Trophoblast cell (in vitro differentiated cells and primary cell): Measurements from ENCODE around the gene RFTN1.

Experiments
- DNase-seq, 2 donors: peaks; one replicate each; pipeline ENCODE4 v3.0.0-alpha.2; 2016
- H2AFZ ChIP-seq: 2 replicates; pipeline ENCODE4 v1.6.1; 2013; ENCODE audit warnings: low read length, moderate library complexity, mild to moderate bottlenecking; ENCODE audit not compliant: insufficient read depth, poor library complexity
- H2AK5ac ChIP-seq: 2 replicates; pipeline ENCODE4 v1.6.1; 2013; ENCODE audit warnings: mild to moderate bottlenecking, low read length
- H2BK120ac ChIP-seq: 2 replicates; pipeline ENCODE4 v1.6.1; 2013; ENCODE audit warnings: low read length, mild to moderate bottlenecking, moderate library complexity; ENCODE audit not compliant: insufficient read depth, poor library complexity
- H2BK12ac ChIP-seq: 2 replicates; pipeline ENCODE4 v1.6.1; 2013; ENCODE audit warnings: mild to moderate bottlenecking, low read length, moderate library complexity
- H2BK5ac ChIP-seq: 2 replicates; pipeline ENCODE4 v1.6.1; 2013; ENCODE audit warnings: low read length, low read depth, moderate library complexity, mild to moderate bottlenecking; ENCODE audit not compliant: poor library complexity
- H3K14ac ChIP-seq: 2 replicates; pipeline ENCODE4 v1.6.1; 2013; ENCODE audit warnings: mild to moderate bottlenecking, low read length
- H3K18ac ChIP-seq: 2 replicates; pipeline ENCODE4 v1.6.1; 2013; ENCODE audit warnings: mild to moderate bottlenecking, low read length
- H3K23ac ChIP-seq: 2 replicates; pipeline ENCODE4 v1.6.1; 2013; ENCODE audit warnings: low read length
- H3K27ac ChIP-seq: 2 replicates; pipeline ENCODE4 v1.5.1; 2013; ENCODE audit warnings: low read depth, mild to moderate bottlenecking, inconsistent platforms, low read length, moderate library complexity
- H3K27me3 ChIP-seq: 2 replicates; pipeline ENCODE4 v1.6.1; 2013; ENCODE audit warnings: inconsistent platforms, mild to moderate bottlenecking, low read length, moderate library complexity; ENCODE audit not compliant: insufficient read depth
- H3K36me3 ChIP-seq, 2 experiments: 1 replicate in 1 of 2; 2 replicates in 1 of 2; pipeline ENCODE4 v1.6.1; 2013; ENCODE audit warnings: low read length in 2 of 2, mild to moderate bottlenecking in 2 of 2, moderate library complexity in 1 of 2; ENCODE audit not compliant: insufficient read depth in 2 of 2, control insufficient read depth in 1 of 2
- H3K4ac ChIP-seq: 2 replicates; pipeline ENCODE4 v1.6.1; 2013; ENCODE audit warnings: low read depth, mild to moderate bottlenecking, low read length, moderate library complexity
- H3K4me1 ChIP-seq, 2 experiments: 1 replicate in 1 of 2; 2 replicates in 1 of 2; pipeline ENCODE4 v1.6.1; 2013; ENCODE audit warnings: low read length in 2 of 2, mild to moderate bottlenecking in 2 of 2, moderate library complexity in 1 of 2; ENCODE audit not compliant: insufficient read depth in 2 of 2, control insufficient read depth in 1 of 2
- H3K4me2 ChIP-seq: 2 replicates; pipeline ENCODE4 v1.6.1; 2013; ENCODE audit warnings: inconsistent platforms, mild to moderate bottlenecking, low read length, moderate library complexity
- H3K4me3 ChIP-seq: 2 replicates; pipeline ENCODE4 v1.5.1; 2013; ENCODE audit warnings: mild to moderate bottlenecking, low read depth, low read length, inconsistent platforms
- H3K79me1 ChIP-seq: one replicate; pipeline ENCODE4 v1.6.1; 2013; ENCODE audit warnings: low read length
- H3K79me2 ChIP-seq: 2 replicates; pipeline ENCODE4 v1.6.1; 2013; ENCODE audit warnings: low read length, mild to moderate bottlenecking; ENCODE audit not compliant: control insufficient read depth, insufficient read depth, poor library complexity
- H3K9ac ChIP-seq: 2 replicates; pipeline ENCODE4 v1.6.1; 2013; ENCODE audit warnings: mild to moderate bottlenecking, low read length
- H3K9me3 ChIP-seq: 2 replicates; pipeline ENCODE4 v1.6.1; 2013; ENCODE audit warnings: low read depth, mild to moderate bottlenecking, control low read depth, inconsistent platforms, low read length; ENCODE audit not compliant: insufficient read depth
- H4K12ac ChIP-seq: 2 replicates; pipeline ENCODE4 v1.6.1; 2013; ENCODE audit warnings: low read depth, mild to moderate bottlenecking, low read length, moderate library complexity
- H4K8ac ChIP-seq: 2 replicates; pipeline ENCODE4 v1.6.1; 2013; ENCODE audit warnings: low read depth, mild to moderate bottlenecking, low read length, moderate library complexity
- H4K91ac ChIP-seq: one replicate; pipeline ENCODE4 v1.6.1; 2013; ENCODE audit warnings: low read depth, mild to moderate bottlenecking, low read length, moderate library complexity
- WGBS: extraction: QIAGEN DNeasy Blood & Tissue Kit; methylation state at CpG from one replicate; pipeline ENCODE4 v1.1.7; 2013; ENCODE audit warnings: missing lambda C conversion rate; ENCODE audit not compliant: insufficient read length, insufficient coverage; ENCODE audit errors: extremely low coverage; 5-methylcytosine and 5-hydroxymethylcytosine counted together

RFTN1 gene

GRCh38 chr3:16426665-16427064 is 86.8 kb downstream of the RFTN1 start:
- H3K23ac ChIP-seq = no peak overlapping the region
- H3K4me1 ChIP-seq = no peaks in the 10 kb centered on the region
- H4K8ac ChIP-seq = no peak overlapping the region
- H3K4ac ChIP-seq = no peak overlapping the region
- no peak overlapping the region for H2AFZ ChIP-seq
- H2BK120ac ChIP-seq = no peak overlapping the region
- H3K27ac ChIP-seq = no peak overlapping the region
- no peak overlapping the region for H3K4me3 ChIP-seq
- no peak overlapping the region for H3K18ac ChIP-seq
- H3K79me1 ChIP-seq = no peaks in the 10 kb centered on the region
- H4K91ac ChIP-seq = no peak overlapping the region
- H2BK12ac ChIP-seq = no peak overlapping the region
- H3K9ac ChIP-seq = no peak overlapping the region
- no peaks in the 10 kb centered on the region for H3K9me3 ChIP-seq
- H3K4me2 ChIP-seq = no peak overlapping the region
- no peak for DNase-seq
- no peak overlapping the region for H2AK5ac ChIP-seq
- no peaks in the 10 kb centered on the region for H3K27me3 ChIP-seq
- H3K79me2 ChIP-seq = no peaks in the 10 kb centered on the region
- H2BK5ac ChIP-seq = no peak overlapping the region
- no peak overlapping the region for H3K14ac ChIP-seq
- H3K36me3 ChIP-seq = no peaks in the 10 kb centered on the region
- no CpG with 5 or more reads among the region's 2 CpGs for WGBS
- H4K12ac ChIP-seq = no peak overlapping the region

GRCh38 chr3:16426029-16426400 is 87.5 kb downstream of the RFTN1 start:
- Histone ChIP-seq H3K4me1 (no peaks in the 10 kb centered on the region), H3K23ac (no peak overlapping the region), H3K36me3 (no peaks in the 10 kb centered on the region), H3K4me2 (no peak overlapping the region), H3K27ac (no peak overlapping the region), H3K27me3 (no peaks in the 10 kb centered on the region), H2AFZ (no peak overlapping the region), H3K4ac (no peak overlapping the region), H3K4me3 (no peak overlapping the region), H3K79me2 (no peaks in the 10 kb centered on the region), H2AK5ac (no peak overlapping the region), H3K9me3 (no peaks in the 10 kb centered on the region), H3K79me1 (no peaks in the 10 kb centered on the region), H3K14ac (no peak overlapping the region), H2BK12ac (no peak overlapping the region), H4K8ac (no peak overlapping the region), H2BK120ac (no peak overlapping the region), H4K91ac (no peak overlapping the region), H2BK5ac (no peak overlapping the region), H3K18ac (no peak overlapping the region), H4K12ac (no peak overlapping the region), H3K9ac (no peak overlapping the region)
- WGBS = no CpG with 5 or more reads among the region's 13 CpGs
- no peak for DNase-seq

- Histone ChIP-seq H3K4ac (no peak overlapping the region), H4K91ac (no peak overlapping the region), H4K8ac (no peak overlapping the region), H3K9me3 (no peaks in the 10 kb centered on the region), H3K14ac (no peak overlapping the region), H2BK120ac (no peak overlapping the region), H3K27ac (no peak overlapping the region), H3K23ac (no peak overlapping the region), H3K9ac (no peak overlapping the region), H3K4me3 (no peak overlapping the region), H2BK12ac (no peak overlapping the region), H2AK5ac (no peak overlapping the region), H3K4me1 (no peaks in the 10 kb centered on the region), H4K12ac (no peak overlapping the region), H3K79me2 (no peaks in the 10 kb centered on the region), H2AFZ (no peak overlapping the region), H3K18ac (no peak overlapping the region), H2BK5ac (no peak overlapping the region), H3K79me1 (no peaks in the 10 kb centered on the region), H3K36me3 (no peaks in the 10 kb centered on the region), H3K27me3 (no peaks in the 10 kb centered on the region), H3K4me2 (no peak overlapping the region)
- no peak for DNase-seq
- no CpG with 5 or more reads among the region's 12 CpGs for WGBS
Observed at GRCh38 chr3:16425398-16426028, 88.0 kb downstream of the RFTN1 start.

- no peak overlapping the region for H3K27ac ChIP-seq
- DNase-seq = no peak
- H2AK5ac ChIP-seq = no peak overlapping the region
- H2AFZ ChIP-seq = no peak overlapping the region
- no peaks in the 10 kb centered on the region for H3K79me2 ChIP-seq
- no peaks in the 10 kb centered on the region for H3K27me3 ChIP-seq
- H2BK12ac ChIP-seq = no peak overlapping the region
- no peaks in the 10 kb centered on the region for H3K9me3 ChIP-seq
- H4K91ac ChIP-seq = no peak overlapping the region
- H3K18ac ChIP-seq = no peak overlapping the region
- no peak overlapping the region for H3K23ac ChIP-seq
- no peak overlapping the region for H2BK120ac ChIP-seq
- no peak overlapping the region for H4K8ac ChIP-seq
- no peak overlapping the region for H4K12ac ChIP-seq
- no peak overlapping the region for H3K14ac ChIP-seq
- H2BK5ac ChIP-seq = no peak overlapping the region
- H3K4ac ChIP-seq = no peak overlapping the region
- H3K4me2 ChIP-seq = no peak overlapping the region
- no peak overlapping the region for H3K9ac ChIP-seq
- H3K4me1 ChIP-seq = no peaks in the 10 kb centered on the region
- no peak overlapping the region for H3K4me3 ChIP-seq
- no peaks in the 10 kb centered on the region for H3K36me3 ChIP-seq
- no peaks in the 10 kb centered on the region for H3K79me1 ChIP-seq
- no CpG with 5 or more reads among the region's 5 CpGs for WGBS
Observed at GRCh38 chr3:16423947-16424673, 89.4 kb downstream of the RFTN1 start.
